KBM-7 (cell line): ENCODE measurements around the gene VOPP1.

Source experiments
- DNase-seq: peaks from one replicate; pipeline ENCODE4 v3.0.0-alpha.2; 2015
- in situ Hi-C: fragments of 300-500 bp; cut with MboI; formaldehyde crosslinking; loops from 2 replicates; pipeline ENCODE4 v1.14.3; 2020; ENCODE audit warnings: low sequenced_read_pairs, low pct_unique_long_range_greater_than_20kb, mixed read lengths

VOPP1 gene

GRCh38 chr7:55536619-55537457 is 35.5 kb downstream of the VOPP1 start:
- no peak for DNase-seq
- in situ Hi-C loops: no loop called here

- in situ Hi-C loops: no loop called here
- DNase-seq: no peak
These were observed 36.7 kb downstream of the VOPP1 start for GRCh38 chr7:55535617-55536016.

GRCh38 chr7:55534916-55535590 is 37.2 kb downstream of the VOPP1 start:
- DNase-seq: no peak
- in situ Hi-C loops: no loop called here

GRCh38 chr7:55534262-55534915 is 37.9 kb downstream of the VOPP1 start:
- in situ Hi-C loops: no loop called here

GRCh38 chr7:55533729-55534080 is 38.6 kb downstream of the VOPP1 start:
- in situ Hi-C loops: no loop called here

More at GRCh38 chr7:55534262-55534915, 37.9 kb downstream of the VOPP1 start:
- DNase-seq: peak; percentile 47

GRCh38 chr7:55533050-55533728 is 39.1 kb downstream of the VOPP1 start:
- in situ Hi-C loops: no loop called here
- peak; percentile 85 for DNase-seq

More at GRCh38 chr7:55533729-55534080, 38.6 kb downstream of the VOPP1 start:
- no peak for DNase-seq

GRCh38 chr7:55532150-55532917 is 40.0 kb downstream of the VOPP1 start:
- in situ Hi-C loops: no loop called here
- no peak for DNase-seq

- DNase-seq: no peak
- in situ Hi-C loops: no loop called here
These were observed 40.8 kb downstream of the VOPP1 start for GRCh38 chr7:55531536-55531935.

GRCh38 chr7:55527307-55527706 is 45.0 kb downstream of the VOPP1 start:
- in situ Hi-C loops: no loop called here
- DNase-seq: no peak

GRCh38 chr7:55526770-55527169 is 45.5 kb downstream of the VOPP1 start:
- DNase-seq: peak; percentile 71
- in situ Hi-C loops: no loop called here

- in situ Hi-C loops: no loop called here
- no peak for DNase-seq
These were observed 46.0 kb downstream of the VOPP1 start for GRCh38 chr7:55526329-55526728.

- DNase-seq: no peak
- in situ Hi-C loops: no loop called here
These were observed 47.6 kb downstream of the VOPP1 start for GRCh38 chr7:55524558-55525310.

- no peak for DNase-seq
- in situ Hi-C loops: no loop called here
These were observed 48.9 kb downstream of the VOPP1 start for GRCh38 chr7:55523366-55523765.

GRCh38 chr7:55521917-55522902 is 50.1 kb downstream of the VOPP1 start:
- DNase-seq: no peak
- in situ Hi-C loops: no loop called here

GRCh38 chr7:55521512-55521911 is 50.8 kb downstream of the VOPP1 start:
- in situ Hi-C loops: no loop called here

GRCh38 chr7:55520426-55521140 is 51.7 kb downstream of the VOPP1 start:
- no peak for DNase-seq
- in situ Hi-C loops: no loop called here

More at GRCh38 chr7:55521512-55521911, 50.8 kb downstream of the VOPP1 start:
- no peak for DNase-seq
